ENCODE data around the gene RIBC2. TPM values are rescaled to one million over a fixed set of nuclear protein-coding genes. Genes with fewer than 3 reads are reported as not detected.

Gene RIBC2
- total and polyA plus RNA-seq, 2 donors: 0.66 to 2.2 TPM

DNA sequence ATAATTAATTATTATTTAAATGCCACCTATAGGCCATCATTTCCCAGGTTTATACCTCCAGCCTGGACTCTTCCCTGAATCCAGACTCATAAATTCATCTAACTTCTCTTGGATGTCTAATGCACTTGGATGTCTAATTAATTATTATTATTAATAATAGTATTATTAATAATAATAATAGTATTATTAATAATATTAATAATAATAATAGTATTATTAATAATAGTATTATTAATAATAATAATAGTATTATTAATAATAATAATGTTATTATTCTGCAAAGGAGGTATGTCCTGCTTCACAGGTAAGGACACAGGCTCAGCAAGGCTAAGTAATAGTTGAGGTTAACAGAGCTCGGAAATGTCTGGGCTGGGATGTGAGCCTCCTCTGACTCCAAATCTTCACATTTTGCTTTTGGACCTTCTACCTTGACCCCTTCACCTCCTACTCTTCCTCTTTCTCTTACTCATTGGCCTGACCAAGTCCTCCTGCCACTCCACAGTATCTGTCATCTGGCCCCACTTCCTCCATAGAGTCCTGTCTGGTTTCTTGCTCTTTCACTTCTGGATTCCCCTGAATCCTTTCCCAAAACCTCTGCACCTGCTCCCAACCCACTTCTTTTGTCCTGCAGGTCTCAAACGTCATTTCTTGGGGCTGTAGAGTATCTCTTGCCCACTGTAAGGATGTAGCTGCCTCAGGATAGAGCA is 8.0 kb downstream of the RIBC2 start:
- WGBS: 78% methylated on average over 2 of the region's 2 CpGs
- no peaks in the 10 kb centered on the region for H3K36me3 ChIP-seq (ENCODE audit: control insufficient read depth in 2 of 2, insufficient read depth in 2 of 2, low read length in 1 of 2)
- no peaks in the 10 kb centered on the region for H3K4me1 ChIP-seq (ENCODE audit: control insufficient read depth in 2 of 2, insufficient read depth in 2 of 2, low read length in 2 of 2)
- H3K9me3 ChIP-seq (ENCODE audit: control insufficient read depth in 2 of 2, insufficient read depth in 1 of 2, low read length in 1 of 2): no peaks in the 10 kb centered on the region
- H3K4me3 ChIP-seq (ENCODE audit: low read length in 2 of 2): no peak overlapping the region
- no peaks in the 10 kb centered on the region for H3K27me3 ChIP-seq (ENCODE audit: control insufficient read depth in 2 of 2, insufficient read depth in 1 of 2, low read length in 1 of 2)
- no peak overlapping the region for H3K27ac ChIP-seq (ENCODE audit: low read depth in 1 of 2, low read length in 1 of 2)
- DNase-seq (ENCODE audit: low read depth in 6 of 9, low spot score in 9 of 9): no peak

GRCh38 chr22:45422237-45422983 is 8.9 kb downstream of the RIBC2 start:
- no peak for DNase-seq (ENCODE audit: low read depth in 6 of 9, low spot score in 9 of 9)
- H3K27me3 ChIP-seq (ENCODE audit: control insufficient read depth in 2 of 2, insufficient read depth in 1 of 2, low read length in 1 of 2): no peaks in the 10 kb centered on the region
- H3K27ac ChIP-seq (ENCODE audit: low read depth in 1 of 2, low read length in 1 of 2): no peak overlapping the region
- H3K4me1 ChIP-seq (ENCODE audit: control insufficient read depth in 2 of 2, insufficient read depth in 2 of 2, low read length in 2 of 2): no peaks in the 10 kb centered on the region
- H3K9me3 ChIP-seq (ENCODE audit: control insufficient read depth in 2 of 2, insufficient read depth in 1 of 2, low read length in 1 of 2): no peaks in the 10 kb centered on the region
- H3K4me3 ChIP-seq (ENCODE audit: low read length in 2 of 2): no peak overlapping the region
- H3K36me3 ChIP-seq (ENCODE audit: control insufficient read depth in 2 of 2, insufficient read depth in 2 of 2, low read length in 1 of 2): no peaks in the 10 kb centered on the region
- 94% methylated on average over 14 of the region's 14 CpGs for WGBS

- Histone ChIP-seq H3K9me3 (ENCODE audit: control insufficient read depth in 2 of 2, insufficient read depth in 1 of 2, low read length in 1 of 2) (no peaks in the 10 kb centered on the region), H3K36me3 (ENCODE audit: control insufficient read depth in 2 of 2, insufficient read depth in 2 of 2, low read length in 1 of 2) (no peaks in the 10 kb centered on the region), H3K27me3 (ENCODE audit: control insufficient read depth in 2 of 2, insufficient read depth in 1 of 2, low read length in 1 of 2) (no peaks in the 10 kb centered on the region), H3K4me3 (ENCODE audit: low read length in 2 of 2) (no peak overlapping the region), H3K4me1 (ENCODE audit: control insufficient read depth in 2 of 2, insufficient read depth in 2 of 2, low read length in 2 of 2) (no peaks in the 10 kb centered on the region), H3K27ac (ENCODE audit: low read depth in 1 of 2, low read length in 1 of 2) (no peak overlapping the region)
- 95% methylated on average over 4 of the region's 4 CpGs for WGBS
- no peak for DNase-seq (ENCODE audit: low read depth in 6 of 9, low spot score in 9 of 9)
Observed at GRCh38 chr22:45423524-45423923, 10.0 kb downstream of the RIBC2 start.

GRCh38 chr22:45424241-45424731 is 10.8 kb downstream of the RIBC2 start:
- no peak for DNase-seq (ENCODE audit: low read depth in 6 of 9, low spot score in 9 of 9)
- H3K4me1 ChIP-seq (ENCODE audit: control insufficient read depth in 2 of 2, insufficient read depth in 2 of 2, low read length in 2 of 2): no peaks in the 10 kb centered on the region
- no peaks in the 10 kb centered on the region for H3K9me3 ChIP-seq (ENCODE audit: control insufficient read depth in 2 of 2, insufficient read depth in 1 of 2, low read length in 1 of 2)
- H3K27me3 ChIP-seq (ENCODE audit: control insufficient read depth in 2 of 2, insufficient read depth in 1 of 2, low read length in 1 of 2): no peaks in the 10 kb centered on the region
- WGBS: 95% methylated on average over 14 of the region's 14 CpGs
- H3K36me3 ChIP-seq (ENCODE audit: control insufficient read depth in 2 of 2, insufficient read depth in 2 of 2, low read length in 1 of 2): no peaks in the 10 kb centered on the region
- H3K27ac ChIP-seq (ENCODE audit: low read depth in 1 of 2, low read length in 1 of 2): no peak overlapping the region
- H3K4me3 ChIP-seq (ENCODE audit: low read length in 2 of 2): no peak overlapping the region

DNA sequence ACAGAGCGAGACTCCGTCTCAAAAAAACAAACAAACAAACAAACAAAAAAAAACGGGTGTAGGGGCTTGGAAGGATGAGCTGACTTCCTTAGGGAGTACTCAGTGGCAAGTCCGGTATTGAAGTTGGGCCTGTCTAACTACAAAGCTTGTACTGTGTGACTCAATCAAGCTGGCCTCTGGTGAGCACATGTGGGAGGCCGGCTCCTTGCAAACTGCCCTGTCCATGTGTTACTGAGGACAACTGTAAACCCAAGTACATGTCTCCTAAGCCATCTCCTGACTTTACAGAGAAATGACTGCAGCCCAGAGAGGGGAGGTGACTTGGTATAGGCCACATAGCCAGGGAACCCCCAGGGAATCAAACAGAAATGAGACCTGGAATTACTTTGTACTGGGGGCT is 11.6 kb downstream of the RIBC2 start:
- no peaks in the 10 kb centered on the region for H3K9me3 ChIP-seq (ENCODE audit: control insufficient read depth in 2 of 2, insufficient read depth in 1 of 2, low read length in 1 of 2)
- no peak for DNase-seq (ENCODE audit: low read depth in 6 of 9, low spot score in 9 of 9)
- no peaks in the 10 kb centered on the region for H3K27me3 ChIP-seq (ENCODE audit: control insufficient read depth in 2 of 2, insufficient read depth in 1 of 2, low read length in 1 of 2)
- H3K4me3 ChIP-seq (ENCODE audit: low read length in 2 of 2): no peak overlapping the region
- no peak overlapping the region for H3K27ac ChIP-seq (ENCODE audit: low read depth in 1 of 2, low read length in 1 of 2)
- no peaks in the 10 kb centered on the region for H3K4me1 ChIP-seq (ENCODE audit: control insufficient read depth in 2 of 2, insufficient read depth in 2 of 2, low read length in 2 of 2)
- no peaks in the 10 kb centered on the region for H3K36me3 ChIP-seq (ENCODE audit: control insufficient read depth in 2 of 2, insufficient read depth in 2 of 2, low read length in 1 of 2)
- 88% methylated on average over 5 of the region's 5 CpGs for WGBS

- 95% methylated on average over 23 of the region's 23 CpGs for WGBS
- no peaks in the 10 kb centered on the region for H3K4me1 ChIP-seq (ENCODE audit: control insufficient read depth in 2 of 2, insufficient read depth in 2 of 2, low read length in 2 of 2)
- H3K36me3 ChIP-seq (ENCODE audit: control insufficient read depth in 2 of 2, insufficient read depth in 2 of 2, low read length in 1 of 2): no peaks in the 10 kb centered on the region
- DNase-seq (ENCODE audit: low read depth in 6 of 9, low spot score in 9 of 9): no peak
- H3K9me3 ChIP-seq (ENCODE audit: control insufficient read depth in 2 of 2, insufficient read depth in 1 of 2, low read length in 1 of 2): no peaks in the 10 kb centered on the region
- no peaks in the 10 kb centered on the region for H3K27me3 ChIP-seq (ENCODE audit: control insufficient read depth in 2 of 2, insufficient read depth in 1 of 2, low read length in 1 of 2)
- no peak overlapping the region for H3K27ac ChIP-seq (ENCODE audit: low read depth in 1 of 2, low read length in 1 of 2)
- H3K4me3 ChIP-seq (ENCODE audit: low read length in 2 of 2): no peak overlapping the region
Observed at GRCh38 chr22:45425531-45426265, 12.2 kb downstream of the RIBC2 start.

DNA sequence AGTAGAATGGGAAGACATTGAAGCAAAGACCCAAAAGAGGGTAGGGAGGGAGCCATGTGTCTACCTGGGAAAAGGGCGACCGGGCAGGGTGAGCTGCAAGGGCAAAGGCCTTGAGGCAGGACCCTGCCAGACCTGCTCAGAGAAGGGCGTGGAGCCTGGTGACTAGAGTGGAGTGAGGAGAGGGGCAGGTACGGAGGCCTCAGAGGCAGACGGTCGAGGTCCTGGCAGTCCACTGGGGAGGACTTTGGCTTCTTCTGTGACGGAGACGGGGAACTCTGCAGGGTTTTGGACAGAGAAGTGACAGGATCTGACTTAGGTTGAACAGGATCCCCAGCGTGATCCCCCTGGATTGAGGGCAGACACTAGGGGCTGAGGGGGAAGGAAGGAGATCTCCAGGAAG is 12.9 kb downstream of the RIBC2 start:
- Histone ChIP-seq H3K36me3 (ENCODE audit: control insufficient read depth in 2 of 2, insufficient read depth in 2 of 2, low read length in 1 of 2) (no peaks in the 10 kb centered on the region), H3K4me1 (ENCODE audit: control insufficient read depth in 2 of 2, insufficient read depth in 2 of 2, low read length in 2 of 2) (no peaks in the 10 kb centered on the region), H3K9me3 (ENCODE audit: control insufficient read depth in 2 of 2, insufficient read depth in 1 of 2, low read length in 1 of 2) (no peaks in the 10 kb centered on the region), H3K4me3 (ENCODE audit: low read length in 2 of 2) (no peak overlapping the region), H3K27me3 (ENCODE audit: control insufficient read depth in 2 of 2, insufficient read depth in 1 of 2, low read length in 1 of 2) (no peaks in the 10 kb centered on the region), H3K27ac (ENCODE audit: low read depth in 1 of 2, low read length in 1 of 2) (no peak overlapping the region)
- no peak for DNase-seq (ENCODE audit: low read depth in 6 of 9, low spot score in 9 of 9)
- 98% methylated on average over 9 of the region's 9 CpGs for WGBS

- DNase-seq (ENCODE audit: low read depth in 6 of 9, low spot score in 9 of 9): no peak
- H3K27me3 ChIP-seq (ENCODE audit: control insufficient read depth in 2 of 2, insufficient read depth in 1 of 2, low read length in 1 of 2): no peaks in the 10 kb centered on the region
- no peaks in the 10 kb centered on the region for H3K4me1 ChIP-seq (ENCODE audit: control insufficient read depth in 2 of 2, insufficient read depth in 2 of 2, low read length in 2 of 2)
- WGBS: 71% methylated on average over 2 of the region's 2 CpGs
- H3K4me3 ChIP-seq (ENCODE audit: low read length in 2 of 2): no peak overlapping the region
- H3K27ac ChIP-seq (ENCODE audit: low read depth in 1 of 2, low read length in 1 of 2): no peak overlapping the region
- H3K36me3 ChIP-seq (ENCODE audit: control insufficient read depth in 2 of 2, insufficient read depth in 2 of 2, low read length in 1 of 2): no peaks in the 10 kb centered on the region
- no peaks in the 10 kb centered on the region for H3K9me3 ChIP-seq (ENCODE audit: control insufficient read depth in 2 of 2, insufficient read depth in 1 of 2, low read length in 1 of 2)
Observed at GRCh38 chr22:45427114-45427513, 13.6 kb downstream of the RIBC2 start.
